ENCODE measurements around the gene CCR4.
"Not testable (repeated sequence)": the region's sequence is repeated elsewhere in the genome, so short reads cannot be mapped to it uniquely, and the experiment has no call there.

CCR4 gene

DNA sequence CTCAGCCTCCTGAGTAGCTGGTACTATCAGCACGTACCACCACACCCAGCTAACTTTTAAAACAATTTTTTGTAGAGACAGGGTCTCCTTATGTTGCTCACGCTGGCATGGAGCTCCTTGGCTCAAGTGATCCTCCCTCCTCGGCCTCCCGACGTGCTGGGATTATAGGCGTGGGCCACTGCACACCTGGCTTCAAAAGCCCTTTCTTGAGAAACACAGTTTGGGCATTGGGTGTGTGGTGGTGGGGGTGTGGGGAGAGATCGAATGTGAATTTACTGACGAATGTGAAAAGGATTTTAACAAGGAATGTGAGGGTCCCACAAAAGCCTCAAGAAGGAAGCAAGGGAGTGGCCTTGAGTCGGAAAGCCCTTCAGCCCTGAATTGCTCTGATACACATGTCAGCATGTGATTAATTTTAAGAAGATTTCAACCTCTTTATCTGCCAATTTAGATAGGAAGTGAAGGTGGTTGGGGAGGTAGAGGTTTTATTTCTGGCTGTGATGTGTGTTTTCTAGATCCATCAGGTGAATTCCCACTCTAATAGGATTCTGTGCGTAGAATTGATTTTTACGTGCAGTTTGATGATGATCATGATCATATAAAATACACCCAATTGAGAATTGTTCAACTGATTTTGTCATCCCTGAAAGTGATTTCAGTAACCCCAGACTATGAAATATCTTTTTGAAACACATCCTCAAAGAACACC lies 1.1 kb downstream of the CCR4 start:
- no peak for DNase-seq (ENCODE audit: low read depth in 2 of 2)

GRCh38 chr3:32954506-32954905 lies 3.1 kb downstream of the CCR4 start:
- DNase-seq (ENCODE audit: low read depth in 2 of 2), result no peak

DNA sequence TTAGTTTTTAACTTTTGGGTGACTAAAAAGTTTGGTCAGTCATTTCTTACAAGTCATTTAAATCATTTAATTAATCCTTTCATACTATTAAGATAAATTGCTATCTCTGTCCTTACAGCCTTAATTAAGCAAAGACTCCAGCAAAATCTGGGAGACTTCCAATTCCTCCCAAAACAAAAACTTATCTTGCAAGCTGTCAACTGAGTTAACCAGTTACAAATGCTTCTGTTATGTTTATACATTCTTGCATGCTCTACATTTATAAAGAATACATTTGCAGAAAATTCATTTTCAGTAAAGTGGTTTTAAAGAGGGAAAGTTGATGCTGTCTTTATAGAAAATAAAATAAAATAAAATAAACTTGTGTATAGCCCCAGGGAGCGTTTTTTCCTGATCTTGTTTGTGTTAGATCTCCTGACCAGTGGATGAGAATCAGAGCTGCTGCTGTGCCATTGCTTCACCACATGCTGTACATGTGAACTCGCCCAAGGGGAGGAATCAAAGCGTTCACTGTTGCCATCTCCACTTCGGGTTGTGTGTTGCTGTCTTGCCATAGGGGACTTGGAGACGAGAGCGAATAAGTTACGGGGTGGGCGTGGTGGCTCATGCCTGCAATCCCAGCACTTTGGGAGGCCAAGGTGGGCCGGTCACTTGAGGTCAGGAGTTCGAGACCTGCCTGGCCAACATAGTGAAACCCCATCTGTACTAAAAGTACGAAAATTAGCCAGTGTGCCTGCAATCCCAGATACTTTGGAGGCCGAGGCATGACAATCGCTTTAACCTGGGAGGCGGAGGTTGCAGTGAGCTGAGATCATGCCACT lies 5.5 kb downstream of the CCR4 start:
- no peak for DNase-seq (ENCODE audit: low read depth in 2 of 2)

GRCh38 chr3:32958509-32958908 lies 7.1 kb downstream of the CCR4 start:
- no peak for DNase-seq (ENCODE audit: low read depth in 2 of 2)

DNA sequence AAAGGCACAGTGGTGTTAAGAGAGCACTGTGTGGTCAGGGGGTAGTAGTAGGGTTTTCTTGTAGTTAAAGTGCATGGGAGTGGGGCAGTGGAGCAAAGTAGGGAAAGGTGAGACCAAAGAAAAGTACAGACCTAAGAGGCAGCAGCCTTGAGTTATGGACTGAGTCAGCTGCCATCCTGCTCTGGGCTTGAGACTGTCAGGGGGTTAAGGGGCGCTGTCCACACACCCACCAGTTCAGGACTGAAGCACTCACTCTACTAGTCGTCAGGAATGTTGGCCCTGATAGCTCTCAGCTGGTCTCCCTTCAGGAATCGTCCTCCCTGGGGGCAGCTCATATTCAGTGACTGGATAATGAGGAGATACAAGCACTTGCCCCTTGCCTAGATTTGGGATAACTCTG lies 7.9 kb downstream of the CCR4 start:
- DNase-seq (ENCODE audit: low read depth in 2 of 2), result no peak

- no peak for DNase-seq (ENCODE audit: low read depth in 2 of 2)
These were observed 9.1 kb downstream of the CCR4 start for GRCh38 chr3:32960404-32961170.

DNA sequence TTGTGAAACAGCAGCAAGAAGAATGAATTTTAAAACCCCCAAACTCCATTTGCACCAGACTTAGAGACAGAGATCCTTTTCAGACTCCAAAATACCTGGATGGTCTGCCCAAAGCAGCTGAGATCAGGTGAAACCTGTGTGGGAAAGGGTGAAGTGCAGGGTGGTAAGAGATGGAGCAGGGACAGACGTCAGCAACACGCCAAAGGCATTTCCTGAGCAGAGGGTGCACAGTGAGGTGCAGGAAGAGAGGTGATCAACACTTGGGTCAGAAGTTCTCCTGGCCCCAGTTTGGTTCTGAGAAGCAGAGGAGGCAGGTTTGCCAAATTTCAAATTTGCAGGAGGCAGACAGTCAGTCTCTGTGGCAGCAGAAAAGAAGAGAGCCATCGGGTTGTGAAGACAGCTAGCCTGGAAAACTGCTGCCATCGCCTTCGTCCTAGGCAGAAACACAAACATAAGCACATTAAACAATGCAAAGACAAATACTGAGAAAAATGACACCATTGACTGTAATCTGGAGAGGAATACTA lies 9.8 kb downstream of the CCR4 start:
- no peak for DNase-seq (ENCODE audit: low read depth in 2 of 2)

DNA sequence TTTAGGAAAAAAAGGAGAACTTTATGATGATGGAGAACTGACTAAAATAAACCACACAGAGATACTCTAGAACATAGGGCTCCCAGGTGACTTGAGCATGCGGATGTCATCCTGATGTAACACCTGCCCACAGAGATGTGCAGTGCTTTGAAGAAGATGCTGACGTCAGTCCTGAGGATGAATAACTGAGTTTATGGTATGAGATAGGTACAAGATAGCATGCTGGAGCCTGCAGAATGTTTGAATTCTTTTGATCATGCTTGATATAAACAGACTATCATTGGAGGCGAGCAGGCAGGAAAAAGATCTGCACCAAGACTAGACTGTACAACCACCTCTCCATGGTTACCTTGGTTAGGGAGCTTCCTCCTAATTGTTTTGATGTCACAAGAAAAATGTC lies 12.4 kb downstream of the CCR4 start:
- no peak for DNase-seq (ENCODE audit: low read depth in 2 of 2)

DNA sequence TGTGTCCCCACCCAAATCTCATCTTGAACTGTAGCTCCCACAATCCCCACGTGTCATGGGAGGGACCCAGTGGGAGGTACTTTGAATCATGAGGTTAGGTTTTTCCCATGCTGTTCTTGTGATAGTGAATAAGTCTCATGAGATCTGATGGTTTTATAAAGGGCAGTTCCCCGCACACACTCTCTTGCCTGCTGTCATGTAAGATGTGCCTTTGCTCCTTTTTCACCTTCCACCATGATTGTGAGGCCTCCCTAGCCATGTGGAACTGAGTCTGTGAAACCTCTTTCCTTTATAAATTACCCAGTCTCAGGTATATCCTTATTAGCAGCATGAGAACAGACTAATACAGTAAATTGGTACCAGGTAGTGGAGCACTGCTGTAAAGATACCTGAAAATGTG lies 13.3 kb downstream of the CCR4 start:
- DNase-seq (ENCODE audit: low read depth in 2 of 2), result not testable (repeated sequence)

DNA sequence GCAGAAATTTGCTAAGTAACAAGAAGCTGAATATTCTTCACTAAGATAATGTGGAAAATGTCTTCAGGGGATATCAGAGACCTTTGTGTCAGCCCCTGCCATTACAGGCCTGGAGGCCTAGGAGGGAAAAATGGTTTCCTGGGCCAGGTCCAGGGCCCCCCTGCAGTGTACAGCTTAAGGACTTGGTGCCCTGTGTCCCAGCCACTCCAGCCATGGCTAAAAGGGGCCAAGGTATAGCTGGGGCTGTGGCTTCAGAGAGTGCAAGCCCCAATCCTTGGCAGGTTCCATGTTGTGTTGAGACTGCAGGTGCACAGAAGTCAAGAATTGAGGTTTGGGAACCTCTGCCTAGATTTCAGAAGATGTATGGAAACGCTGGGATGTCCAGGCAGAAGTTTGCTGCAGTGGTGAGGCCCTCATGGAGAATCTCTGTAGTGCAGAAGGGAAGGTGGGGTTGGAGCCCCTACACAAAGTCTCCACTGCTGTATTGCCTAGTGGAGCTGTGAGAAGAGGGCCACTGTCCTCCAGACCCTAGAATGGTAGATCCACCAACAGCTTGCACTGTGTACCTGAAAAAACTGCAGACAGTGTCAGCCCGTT lies 14.3 kb downstream of the CCR4 start:
- DNase-seq (ENCODE audit: low read depth in 2 of 2), result not testable (repeated sequence)

DNA sequence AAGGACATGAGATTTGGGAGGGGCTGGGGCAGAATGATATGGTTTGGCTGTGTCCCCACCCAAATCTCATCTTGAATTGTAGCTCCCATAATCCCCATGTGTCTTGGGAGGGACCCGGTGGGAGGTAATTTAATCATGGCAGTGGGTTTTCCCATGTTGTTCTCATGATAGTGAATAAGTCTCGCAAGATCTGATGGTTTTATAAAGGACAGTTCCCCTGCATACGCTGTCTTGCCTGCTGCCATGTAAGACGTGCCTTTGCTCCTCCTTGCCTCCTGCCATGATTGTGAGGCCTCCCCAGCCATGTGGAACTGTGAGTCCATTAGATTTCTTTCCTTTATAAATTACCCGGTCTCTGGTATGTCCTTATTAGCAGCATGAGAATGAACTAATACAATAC lies 15.2 kb downstream of the CCR4 start:
- not testable (repeated sequence) for DNase-seq (ENCODE audit: low read depth in 2 of 2)

- DNase-seq (ENCODE audit: low read depth in 2 of 2), result no peak
These were observed 16.9 kb downstream of the CCR4 start for GRCh38 chr3:32968166-32968919.

- no peak for DNase-seq (ENCODE audit: low read depth in 2 of 2)
These were observed 17.5 kb downstream of the CCR4 start for GRCh38 chr3:32968920-32969389.

- DNase-seq (ENCODE audit: low read depth in 2 of 2), result no peak
These were observed 18.2 kb downstream of the CCR4 start for GRCh38 chr3:32969656-32970055.

DNA sequence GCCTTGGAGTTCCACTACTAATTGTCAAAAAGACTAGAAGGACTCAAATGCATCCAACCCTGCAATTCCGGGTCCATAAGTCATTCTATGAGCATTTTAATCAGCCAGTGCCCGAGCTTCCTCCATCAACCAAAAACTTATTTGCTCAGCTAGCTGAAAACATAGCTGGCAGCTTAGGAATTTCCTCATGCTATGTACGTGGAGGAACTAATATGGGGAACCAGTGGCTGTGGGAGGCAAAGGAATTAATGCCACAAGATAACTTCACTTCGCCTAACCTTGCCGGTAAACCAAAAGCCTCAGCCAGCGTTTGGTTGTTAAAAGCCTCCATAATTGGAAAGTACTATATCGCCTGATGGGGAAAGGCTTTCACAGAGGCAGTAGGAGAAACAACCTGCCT lies 19.8 kb downstream of the CCR4 start:
- not testable (repeated sequence) for DNase-seq (ENCODE audit: low read depth in 2 of 2)

GRCh38 chr3:32972482-32973146 lies 21.2 kb downstream of the CCR4 start:
- no peak for DNase-seq (ENCODE audit: low read depth in 2 of 2)

- no peak for DNase-seq (ENCODE audit: low read depth in 2 of 2)
These were observed 22.5 kb downstream of the CCR4 start for GRCh38 chr3:32973982-32974381.

GRCh38 chr3:32975891-32976595 lies 24.6 kb downstream of the CCR4 start:
- DNase-seq (ENCODE audit: low read depth in 2 of 2), result no peak

- DNase-seq (ENCODE audit: low read depth in 2 of 2), result no peak
These were observed 26.4 kb downstream of the CCR4 start for GRCh38 chr3:32977861-32978260.

DNA sequence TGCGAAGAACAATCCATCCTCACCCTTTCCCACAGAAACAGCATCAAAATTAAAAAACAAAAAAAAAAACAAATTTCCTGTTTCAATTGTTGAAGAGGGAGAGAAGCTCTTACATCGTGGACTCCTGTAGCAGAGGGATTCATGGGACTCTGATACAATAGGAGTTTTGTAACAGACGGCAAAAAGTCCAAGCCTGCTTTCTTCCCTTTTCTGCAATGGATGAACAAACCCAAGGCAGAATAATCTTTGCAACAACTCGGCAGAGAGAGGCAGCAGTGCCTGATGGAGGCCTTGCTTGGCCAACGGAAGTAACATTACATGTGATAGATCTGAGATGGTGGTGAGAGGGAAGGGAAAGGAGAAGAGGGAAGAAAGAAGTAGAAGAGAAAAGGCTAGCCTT lies 26.9 kb downstream of the CCR4 start:
- DNase-seq (ENCODE audit: low read depth in 2 of 2), result no peak
